GM18505 (cell line): ENCODE results near the gene MTIF2.
"Not testable (repeated sequence)": the region's sequence is repeated elsewhere in the genome, so short reads cannot be mapped to it uniquely, and the experiment has no call there.

Source experiments
- ATAC-seq: cut with Tn5 transposase; IDR thresholded peaks from one replicate; pipeline ENCODE4 v1.9.1; 2021; ENCODE audit not compliant: unreplicated experiment
- POLR2A ChIP-seq: IDR thresholded peaks from 4 replicates; pipeline ENCODE4 v1.6.1; 2011; ENCODE audit warnings: borderline replicate concordance; ENCODE audit not compliant: insufficient read depth, insufficient read length; ENCODE audit errors: extremely low read depth

The MTIF2 gene

DNA sequence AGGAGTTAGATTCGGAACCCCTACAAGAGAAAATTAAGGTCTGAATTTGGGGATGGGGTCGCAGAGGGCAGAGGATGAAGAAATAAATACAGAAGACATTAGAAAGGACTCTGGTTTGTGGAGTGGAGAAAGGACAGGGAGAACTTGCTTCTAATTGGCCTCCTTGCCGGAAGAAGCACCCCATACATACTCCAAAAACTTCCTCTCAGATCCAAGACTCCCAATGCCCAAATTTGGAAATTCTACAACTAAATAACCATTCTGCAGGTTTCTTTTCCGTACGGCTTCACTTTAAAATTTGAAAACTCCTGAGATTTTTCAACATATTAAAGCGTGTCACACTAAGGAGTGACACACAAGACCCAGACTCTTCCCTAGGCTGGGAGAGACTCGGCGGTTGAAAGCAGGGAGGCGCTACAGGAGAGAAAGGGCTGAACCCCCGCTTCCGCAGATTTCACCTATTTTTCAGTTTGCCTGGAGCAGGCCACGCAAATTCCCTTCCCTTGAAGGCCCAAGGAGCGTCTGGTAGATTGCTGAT, 37.4 kb downstream of the MTIF2 start:
- no peak for ATAC-seq
- no peak for TF ChIP-seq POLR2A

DNA sequence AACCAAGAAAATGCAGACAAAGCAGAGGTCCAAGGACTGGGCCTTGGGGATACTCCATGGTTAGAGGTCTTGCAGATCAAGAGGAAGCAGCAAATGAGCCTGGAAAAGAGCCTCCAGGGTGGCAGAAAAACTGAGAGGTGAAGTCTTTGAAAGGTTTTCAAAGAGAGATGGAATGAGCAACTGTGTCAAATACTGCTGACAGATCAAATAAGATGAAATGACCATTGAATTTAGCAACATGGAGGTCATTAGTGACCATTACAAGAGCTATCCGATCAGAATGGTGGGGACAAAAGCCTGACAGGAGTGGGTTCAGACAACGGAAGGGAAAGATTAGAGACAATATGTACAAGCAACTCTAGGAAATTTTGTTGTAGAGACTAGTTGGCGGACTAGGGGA, 38.5 kb downstream of the MTIF2 start:
- no peak for TF ChIP-seq POLR2A
- ATAC-seq = no peak

DNA sequence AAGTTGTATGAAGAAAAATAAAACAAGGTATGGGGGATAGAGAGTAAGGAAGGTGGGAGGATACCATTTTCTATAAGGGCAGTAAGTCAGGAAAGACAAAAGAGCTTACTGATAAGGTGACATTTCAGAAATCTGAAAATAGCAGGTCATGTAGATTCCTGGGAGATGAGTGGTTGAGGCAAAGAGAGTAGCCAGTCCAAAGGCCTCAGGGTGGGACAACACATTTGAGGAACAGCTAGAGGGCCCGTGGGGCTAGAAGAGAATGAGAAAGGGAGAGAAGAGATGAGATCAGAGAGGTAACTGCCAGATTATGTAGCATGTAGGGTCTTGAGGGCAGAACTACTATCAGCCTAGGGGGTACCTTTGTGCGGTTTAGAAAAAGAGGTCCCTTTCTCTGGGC, 39.8 kb downstream of the MTIF2 start:
- TF ChIP-seq POLR2A = no peak
- ATAC-seq = no peak

DNA sequence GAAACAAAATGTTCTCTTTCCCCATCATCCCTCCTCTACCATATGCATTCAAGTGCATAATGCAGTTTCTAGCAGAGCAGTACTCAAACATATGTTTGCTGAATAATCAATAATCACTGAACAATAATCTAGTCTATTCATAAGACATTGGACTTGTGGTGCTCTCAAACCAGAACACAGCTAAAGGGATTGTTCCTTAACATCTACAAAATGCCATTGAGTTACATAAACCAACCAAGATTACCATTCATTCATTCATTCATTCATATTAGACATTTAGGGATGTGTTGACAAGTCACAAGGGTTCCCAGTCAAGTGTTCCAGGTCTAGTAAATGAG, 40.8 kb downstream of the MTIF2 start:
- no peak for ATAC-seq
- TF ChIP-seq POLR2A = no peak

DNA sequence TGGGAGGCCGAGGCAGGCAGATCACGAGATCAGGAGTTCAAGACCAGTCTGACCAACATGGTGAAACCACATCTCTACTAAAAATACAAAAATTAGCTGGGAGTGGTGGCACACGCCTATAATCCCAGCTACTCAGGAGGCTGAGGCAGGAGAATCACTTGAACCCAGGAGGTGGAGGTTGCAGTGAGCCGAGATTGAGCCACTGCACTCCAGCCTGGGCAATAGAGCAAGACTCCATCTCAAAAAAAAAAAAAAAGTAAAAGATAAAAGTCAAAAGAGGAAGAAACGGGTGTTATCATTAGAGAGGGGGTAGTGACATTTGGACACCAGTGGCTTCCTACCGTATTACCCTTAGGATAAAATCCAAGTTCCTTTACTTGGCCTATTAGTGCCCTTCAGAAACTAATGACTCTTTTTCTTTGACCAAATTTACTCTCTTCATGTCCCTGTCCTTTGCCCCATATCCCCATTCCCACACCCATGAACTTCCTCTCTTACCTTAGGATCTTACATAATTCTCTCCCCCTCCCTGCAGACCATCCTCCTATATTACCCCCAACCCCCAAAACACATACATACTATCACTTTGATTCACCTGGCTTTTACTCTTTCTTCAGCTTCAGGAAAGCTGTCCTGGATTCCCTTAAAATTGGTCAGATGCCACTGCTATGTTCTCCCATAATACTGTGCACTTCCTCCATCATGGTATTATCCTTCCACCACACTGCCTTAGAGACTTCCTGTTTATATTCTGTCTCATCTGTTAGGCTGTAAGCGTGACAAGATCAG, 41.4 kb downstream of the MTIF2 start:
- not testable (repeated sequence) for ATAC-seq

DNA sequence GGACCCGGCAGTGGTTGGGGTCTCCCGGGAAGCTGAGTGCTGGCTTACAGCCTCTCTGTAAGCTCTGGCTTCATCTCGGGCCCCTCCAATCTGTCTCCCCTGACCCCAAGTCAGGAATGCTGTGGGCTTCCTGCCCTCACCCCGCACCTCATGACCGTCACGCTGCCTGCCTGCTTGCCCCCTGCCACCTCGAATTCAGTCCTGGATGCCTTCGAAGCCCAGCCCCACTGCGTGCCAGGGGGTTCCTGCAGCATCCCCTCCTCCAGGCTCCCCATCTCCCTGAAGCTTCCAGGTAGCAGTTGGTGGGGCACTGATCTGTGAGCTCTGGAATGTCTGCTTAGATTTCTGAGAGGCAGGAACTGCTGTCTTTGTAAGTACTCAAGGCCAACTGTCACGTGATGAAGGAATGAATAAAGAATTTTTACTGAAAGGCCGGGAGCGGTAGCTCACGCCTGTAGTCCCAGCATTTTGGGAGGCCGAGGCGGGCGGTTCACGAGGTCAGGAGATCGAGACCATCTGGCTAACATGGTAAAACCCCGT, 43.5 kb downstream of the MTIF2 start:
- TF ChIP-seq POLR2A = no peak
- ATAC-seq = no peak

DNA sequence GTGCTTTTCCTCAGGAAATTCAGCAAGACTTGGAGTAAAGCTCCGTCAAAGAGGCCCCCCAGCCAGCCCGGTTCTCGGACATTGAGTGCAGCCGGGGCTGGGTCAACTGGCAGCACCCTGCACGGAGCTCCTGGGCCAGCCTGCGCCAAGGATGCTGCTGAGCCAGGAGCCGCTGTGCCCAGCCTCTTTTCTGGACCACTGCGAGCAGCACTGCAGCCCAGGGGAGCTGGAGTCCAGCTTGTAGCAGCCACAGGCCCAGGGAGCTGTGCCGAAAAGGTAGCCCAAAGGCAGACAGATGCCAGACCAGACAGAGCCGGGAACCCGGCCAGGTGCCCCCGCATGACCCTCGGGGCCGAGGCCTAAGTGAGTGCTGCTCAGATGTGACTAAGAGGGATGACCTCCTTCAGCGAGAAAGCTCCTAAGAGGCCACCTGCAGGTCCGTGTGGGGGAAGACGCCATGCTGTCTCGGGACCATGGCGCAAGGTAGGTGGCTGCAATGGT, 44.2 kb downstream of the MTIF2 start:
- no peak for TF ChIP-seq POLR2A
- ATAC-seq = no peak

DNA sequence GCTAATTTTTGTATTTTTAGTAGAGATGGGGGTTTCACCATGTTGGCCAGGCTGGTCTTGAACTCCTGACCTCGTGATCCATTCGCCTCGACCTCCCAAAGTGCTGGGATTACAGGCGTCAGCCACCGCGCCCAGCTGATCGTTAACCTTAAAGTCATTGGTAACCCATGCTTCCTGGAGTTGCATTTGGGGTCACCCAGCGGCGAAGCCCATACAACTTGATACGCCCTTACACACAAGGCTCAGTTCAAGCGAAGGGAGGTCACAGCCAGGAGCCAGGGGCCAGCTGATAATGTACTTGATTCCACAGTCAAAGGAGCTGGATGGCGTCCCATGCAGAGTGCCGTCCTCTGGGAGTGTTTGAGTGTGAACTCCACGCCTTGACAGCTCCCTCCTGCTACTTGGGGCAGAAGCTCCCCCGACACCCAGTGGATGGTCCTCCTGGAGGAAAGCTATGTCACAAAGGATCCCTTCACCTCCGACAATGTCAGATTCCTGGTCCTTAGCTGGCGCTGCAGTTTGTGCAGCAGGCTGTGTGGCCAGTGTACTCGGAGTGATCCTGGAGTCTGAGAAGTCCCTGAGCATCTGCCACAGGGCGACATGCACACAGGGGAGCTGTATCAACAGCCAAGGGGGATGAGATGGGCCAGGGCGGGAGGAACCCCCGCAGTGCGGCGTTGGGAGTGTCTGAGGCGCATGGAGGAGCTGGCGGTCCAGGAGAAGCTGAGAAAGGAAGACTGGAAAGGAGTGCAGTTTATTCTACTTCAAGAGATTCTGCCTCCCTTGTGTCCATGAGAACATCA, 44.9 kb downstream of the MTIF2 start:
- TF ChIP-seq POLR2A = no peak
- no peak for ATAC-seq

DNA sequence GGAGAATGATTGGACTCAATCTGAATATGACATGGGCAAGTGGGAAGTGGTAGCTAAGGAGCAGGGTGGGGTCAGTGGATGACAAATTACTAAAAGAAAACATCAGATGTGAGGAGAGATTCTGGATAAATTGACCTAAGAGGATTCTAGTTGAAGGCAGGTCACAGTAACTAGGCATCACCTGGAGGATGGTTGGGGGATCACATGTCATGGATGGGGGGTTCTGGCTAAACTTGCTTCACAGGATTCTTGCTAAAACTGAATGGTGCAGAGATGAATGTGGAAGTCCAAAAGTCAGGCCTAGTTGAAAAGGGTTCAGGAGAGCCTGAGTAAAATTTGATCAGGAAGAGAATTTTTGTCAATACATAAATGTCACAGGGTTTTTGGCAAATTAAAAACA, 55.2 kb downstream of the MTIF2 start:
- no peak for TF ChIP-seq POLR2A
- ATAC-seq = no peak

DNA sequence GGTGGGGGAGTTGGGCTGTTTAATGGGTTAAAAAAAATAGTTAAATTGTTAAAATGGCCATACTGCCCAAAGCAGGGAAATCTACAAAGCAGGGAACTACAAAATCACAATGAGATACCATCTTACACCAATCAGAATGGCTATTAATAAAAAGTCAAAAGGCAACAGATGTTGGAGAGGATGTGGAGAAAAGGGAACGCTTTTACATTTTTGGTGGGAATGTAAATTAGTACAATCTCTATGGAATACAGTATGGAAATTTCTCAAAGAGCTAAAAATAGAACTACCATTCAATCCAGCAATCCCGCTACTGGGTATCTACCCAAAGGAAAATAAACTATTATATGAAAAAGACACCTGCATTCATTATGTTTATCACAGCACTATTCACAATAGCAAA, 64.1 kb downstream of the MTIF2 start:
- TF ChIP-seq POLR2A = no peak

DNA sequence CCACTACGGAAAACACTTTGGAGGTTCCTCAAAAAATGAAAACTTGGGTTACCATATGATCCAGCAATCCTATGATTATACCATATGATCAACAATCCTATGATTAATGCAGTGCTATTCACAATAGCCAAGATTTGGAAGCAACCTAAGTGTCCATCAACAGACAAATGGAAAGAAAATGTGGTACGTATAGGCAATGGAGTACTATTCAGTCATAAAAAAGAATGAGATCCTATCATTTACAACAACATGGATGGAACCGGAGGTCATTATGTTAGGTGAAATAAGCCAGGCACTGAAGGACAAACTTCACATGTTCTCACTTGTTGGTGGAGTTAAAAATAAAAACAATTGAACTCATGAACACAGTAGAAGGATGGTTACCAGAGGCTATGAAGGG, 64.5 kb downstream of the MTIF2 start:
- no peak for ATAC-seq
- no peak for TF ChIP-seq POLR2A

More for the DNA sequence above, 64.1 kb downstream of the MTIF2 start:
- no peak for ATAC-seq

DNA sequence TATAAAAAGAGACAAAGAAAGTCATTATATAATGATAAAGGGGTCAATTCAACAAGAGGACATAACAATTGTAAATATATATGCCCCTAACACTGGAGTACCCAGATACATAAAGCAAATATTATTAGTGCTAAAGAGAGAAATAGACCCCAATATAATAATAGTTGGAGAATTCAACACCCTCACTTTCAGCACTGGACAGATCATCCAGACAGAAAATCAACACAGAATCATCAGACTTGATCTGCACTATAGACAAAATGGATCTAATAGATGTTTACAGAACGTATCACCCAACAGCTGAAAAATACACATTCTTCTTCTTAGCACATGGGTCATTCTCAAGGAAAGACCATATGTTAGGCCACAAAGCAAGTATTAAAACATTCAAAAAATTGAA, 68.6 kb downstream of the MTIF2 start:
- TF ChIP-seq POLR2A = no peak
- ATAC-seq = no peak

DNA sequence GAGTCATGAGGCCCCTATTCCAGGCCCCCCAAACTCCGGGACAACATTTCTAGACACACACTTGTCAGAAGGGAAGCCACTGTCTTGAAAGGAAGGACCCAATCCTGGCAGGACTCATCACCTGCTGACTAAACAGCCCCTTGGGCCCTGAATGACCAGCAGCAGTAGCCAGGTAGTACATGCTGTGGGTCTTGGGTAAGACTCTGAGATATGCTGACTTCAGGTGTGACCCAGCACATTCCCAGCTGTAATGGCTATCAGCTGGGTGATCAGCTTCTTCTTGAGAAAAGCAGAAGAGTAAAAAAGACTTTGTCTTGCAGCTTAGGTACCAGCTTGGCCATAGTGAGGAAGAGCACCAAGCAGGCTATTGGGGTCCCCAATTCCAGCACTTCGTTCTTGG, 72.5 kb downstream of the MTIF2 start:
- ATAC-seq = no peak
- no peak for TF ChIP-seq POLR2A

DNA sequence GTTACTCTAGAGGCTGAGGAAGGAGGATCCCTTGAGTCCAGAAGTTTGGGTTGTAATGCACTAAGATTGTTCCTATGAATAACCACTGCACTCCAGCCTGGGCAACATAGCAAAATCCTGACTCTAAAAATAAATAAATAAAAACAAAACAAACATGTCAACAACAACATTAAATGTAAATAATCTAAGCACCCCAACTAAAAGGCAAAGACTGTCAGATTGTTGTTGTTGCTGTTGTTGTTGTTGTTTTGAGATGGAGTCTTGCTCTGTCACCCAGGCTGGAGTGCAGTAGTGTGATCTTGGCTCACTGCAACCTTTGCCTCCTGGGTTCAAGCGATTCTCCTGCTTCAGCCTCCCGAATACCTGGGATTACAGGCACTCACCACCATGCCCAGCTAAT, 77.1 kb downstream of the MTIF2 start:
- ATAC-seq = not testable (repeated sequence)

DNA sequence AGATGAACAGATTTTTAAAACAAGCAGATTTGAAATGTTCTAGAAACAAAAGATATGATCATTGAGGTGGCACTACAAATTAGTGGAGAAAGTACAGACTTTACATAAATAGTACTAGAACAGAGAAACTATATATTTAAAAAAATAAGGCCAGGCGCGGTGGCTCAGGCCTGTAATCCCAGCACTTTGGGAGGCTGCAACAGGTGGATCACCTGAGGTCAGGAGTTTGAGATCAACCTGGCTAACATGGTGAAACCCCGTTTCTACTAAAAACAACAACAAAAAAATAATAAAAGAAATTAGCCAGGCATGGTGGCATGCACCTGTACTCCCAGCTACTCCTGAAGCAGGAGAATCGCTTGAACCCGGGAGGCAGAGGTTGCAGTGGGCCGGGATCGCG, 82.2 kb downstream of the MTIF2 start:
- ATAC-seq = not testable (repeated sequence)
